Regular cardiac myocyte (primary cell): ENCODE measurements around the gene TMUB2. TPM values are rescaled to one million over a fixed set of nuclear protein-coding genes. Genes with fewer than 3 reads are reported as not detected.

ENCODE experiments used
- total RNA-seq: library from RNA; depleted of rRNA; stranded (reverse); fragments of >200 nt; gene quantifications from 2 replicates; pipeline ENCODE4 v1.2.3, GENCODE V29; 2014

TMUB2 gene
- 25.5 and 28.8 TPM in 2 replicates for total RNA-seq

DNA sequence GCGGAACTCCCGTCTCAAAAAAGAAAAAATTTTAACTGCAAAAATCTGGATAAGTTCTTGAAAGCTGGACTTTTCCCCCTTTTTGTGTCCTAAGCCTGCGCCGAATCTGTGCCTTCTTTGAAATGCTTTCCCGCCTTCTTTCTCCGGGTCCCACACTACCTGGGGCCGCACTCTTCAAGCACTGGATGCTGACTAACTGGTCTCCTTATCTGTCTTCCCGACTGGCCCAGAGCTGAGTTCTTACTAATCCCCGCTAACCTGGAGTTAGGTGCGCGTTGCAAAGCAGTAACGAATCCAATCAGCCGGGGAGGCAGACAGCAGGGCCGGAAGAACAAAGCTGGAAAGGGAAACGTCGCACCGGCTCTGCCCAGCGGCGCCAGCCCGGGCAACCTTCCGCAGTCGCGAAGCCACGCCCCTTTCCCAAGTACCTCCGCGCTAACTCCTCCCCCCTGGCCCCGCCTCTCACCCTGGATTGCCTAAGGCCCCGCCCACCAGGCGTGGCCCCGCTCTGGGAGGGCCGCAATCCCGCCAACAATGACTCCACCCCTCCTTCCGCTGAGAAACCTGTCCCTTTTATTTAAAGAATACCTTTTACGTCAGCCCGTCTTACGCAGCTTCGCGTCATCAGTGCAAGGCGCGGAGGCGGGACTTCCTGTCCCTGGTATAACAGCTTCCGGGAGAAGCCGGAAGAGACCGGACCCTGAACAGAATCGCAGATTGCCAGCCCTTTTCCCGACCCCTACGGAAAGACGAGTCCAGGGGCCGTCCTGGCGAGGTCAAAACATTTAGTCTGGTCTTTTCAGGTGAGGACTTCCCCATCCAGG, at the start of gene TMUB2:
Gene TMUB2, plus strand, starts transcription at position 666 of the 824 bp plus-strand sequence. CDS start 737 bp downstream, outside the sequence.

GRCh38 chr17:44170499-44171201, 16.1 kb upstream of the TMUB2 start, which contains the start of gene ASB16:
TSS of gene ASB16 (plus strand) at chr17:44170704. CDS start at chr17:44170790, 86 bp downstream.

GRCh38 chr17:44199553-44200477, 13.0 kb downstream of the TMUB2 start, which contains the start of gene ATXN7L3:
TSS of gene ATXN7L3 (minus strand) at chr17:44199884. CDS start at chr17:44198070, 1,814 bp downstream.

DNA sequence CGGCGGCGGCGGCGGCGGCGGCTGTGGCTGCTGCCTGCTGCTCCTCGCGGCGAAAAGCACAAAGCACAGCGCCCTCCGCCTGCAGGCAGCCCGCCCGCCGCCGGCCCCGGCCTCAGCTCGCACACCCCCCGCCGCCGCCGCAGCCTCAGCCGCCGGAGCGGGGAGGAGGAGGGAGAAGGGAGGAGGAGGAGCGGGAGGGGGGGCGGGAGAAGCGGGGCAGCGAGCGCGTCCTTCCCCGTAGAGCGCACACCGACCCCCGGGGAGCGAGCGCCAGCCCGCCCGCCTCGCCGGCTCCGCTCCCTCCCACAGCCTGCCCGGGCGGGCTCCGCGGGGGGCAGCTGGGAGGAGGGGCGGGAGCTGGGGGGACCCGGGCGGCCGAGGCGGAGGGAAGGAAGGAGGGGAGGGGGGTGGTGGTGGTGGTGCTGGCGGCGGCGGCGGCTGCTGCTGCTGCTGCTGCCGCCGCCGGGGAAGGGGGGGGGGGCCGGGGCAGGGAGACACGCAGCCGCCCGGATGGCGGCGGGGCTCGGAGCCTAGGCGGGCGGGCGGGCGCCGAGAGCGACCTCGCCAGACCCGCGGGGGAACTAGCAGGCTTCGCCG, 32.9 kb downstream of the TMUB2 start, which contains the start of gene UBTF:
Gene UBTF, minus strand, starts transcription at position 60 of the 597 bp plus-strand sequence. CDS start 1,446 bp downstream, outside the sequence.

Other genes with a start within 250 kb of the TMUB2 start
- not detected in 2 replicates for gene PPY, start 244.5 kb upstream of the TMUB2 start, total RNA-seq
- not detected in 2 replicates for gene PYY, start 233.0 kb upstream of the TMUB2 start, total RNA-seq
- gene NAGS, start 182.3 kb upstream of the TMUB2 start, total RNA-seq, result 0.96 and 2.5 TPM in 2 replicates
- gene TMEM101, start 172.0 kb upstream of the TMUB2 start, total RNA-seq, result 69.4 and 95.0 TPM in 2 replicates
- gene LSM12, start 120.3 kb upstream of the TMUB2 start, total RNA-seq, result 36.9 and 50.4 TPM in 2 replicates
- gene G6PC3, start 116.2 kb upstream of the TMUB2 start, total RNA-seq, result 12.7 and 17.4 TPM in 2 replicates
- gene HDAC5, start 63.3 kb upstream of the TMUB2 start, total RNA-seq, result 24.2 and 56.7 TPM in 2 replicates
- gene HROB, start 45.0 kb upstream of the TMUB2 start, total RNA-seq, result 1.1 and 3.6 TPM in 2 replicates
- under 0.01 TPM in 2 replicates for gene ASB16, start 16.3 kb upstream of the TMUB2 start, total RNA-seq
- 32.1 and 40.5 TPM in 2 replicates for gene ATXN7L3, start 12.9 kb downstream of the TMUB2 start, total RNA-seq
- gene UBTF, start 32.7 kb downstream of the TMUB2 start, total RNA-seq, result 31.3 and 58.1 TPM in 2 replicates
- gene SLC4A1, start 81.2 kb downstream of the TMUB2 start, total RNA-seq, result not detected in 2 replicates
- 0.56 TPM in 1 of 2 replicates, not detected in the other for gene RUNDC3A, start 121.6 kb downstream of the TMUB2 start, total RNA-seq
- gene SLC25A39, start 137.9 kb downstream of the TMUB2 start, total RNA-seq, result 61.2 and 83.4 TPM in 2 replicates
- 97.6 and 303 TPM in 2 replicates for gene GRN, start 158.3 kb downstream of the TMUB2 start, total RNA-seq
- 1.5 and 4.8 TPM in 2 replicates for gene FAM171A2, start 176.9 kb downstream of the TMUB2 start, total RNA-seq
- 0.56 TPM in 1 of 2 replicates, not detected in the other for gene ITGA2B, start 202.7 kb downstream of the TMUB2 start, total RNA-seq